GM18858 (cell line): Measurements from ENCODE around the gene GHRH.

Experiments
- ATAC-seq: cut with Tn5 transposase; IDR thresholded peaks from one replicate; pipeline ENCODE4 v1.9.1; 2021; ENCODE audit not compliant: unreplicated experiment

GHRH gene

DNA sequence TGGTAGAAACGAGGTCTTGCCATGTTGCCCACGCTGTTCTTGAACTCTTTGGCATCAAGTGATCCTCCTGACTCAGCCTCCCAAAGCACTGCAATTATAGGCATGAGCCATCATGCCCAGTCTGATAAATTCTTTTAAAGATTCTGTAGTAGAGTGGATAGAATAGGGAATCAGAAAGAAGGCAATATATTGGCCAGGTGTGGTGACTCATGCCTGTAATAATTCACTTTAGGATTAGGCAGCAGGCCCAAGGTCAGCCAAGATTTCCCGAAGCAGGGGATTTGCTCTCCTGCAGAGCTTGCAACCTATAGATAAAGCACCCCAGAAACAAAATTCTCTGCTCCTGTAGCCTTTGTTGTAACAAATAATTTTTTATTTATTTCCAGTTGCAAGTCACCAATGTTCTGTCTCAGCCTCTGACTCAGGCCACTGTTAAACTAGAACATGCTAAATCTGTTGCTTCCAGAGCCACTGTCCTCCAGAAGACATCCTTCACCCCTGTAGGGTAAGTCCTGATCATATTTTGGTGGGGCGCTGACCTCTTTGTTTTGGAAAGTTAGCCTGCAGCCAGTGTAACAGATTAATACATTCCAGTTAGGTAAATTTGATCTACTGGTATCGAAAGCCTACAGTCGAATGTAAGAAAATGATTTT lies 51.8 kb downstream of the GHRH start:
- ATAC-seq = no peak

DNA sequence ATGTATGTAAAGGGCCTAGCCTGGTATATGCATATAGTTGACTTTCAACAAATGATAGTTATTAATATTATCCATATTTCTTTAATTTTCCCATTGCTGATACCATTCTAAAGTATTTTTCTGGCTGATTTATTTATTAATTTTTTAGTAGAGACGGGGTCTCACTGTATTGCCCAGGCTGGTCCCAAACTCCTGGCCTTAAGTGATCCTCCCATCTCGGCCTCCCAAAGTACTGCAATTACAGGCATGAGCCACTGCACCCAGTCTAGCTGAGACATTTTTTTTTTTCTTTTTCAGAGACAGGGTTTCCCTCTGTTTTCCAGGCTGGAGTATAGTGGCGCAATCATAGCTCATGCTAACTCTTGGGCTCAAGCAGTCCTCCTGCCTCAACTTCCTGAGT lies 52.4 kb downstream of the GHRH start:
- no peak for ATAC-seq

DNA sequence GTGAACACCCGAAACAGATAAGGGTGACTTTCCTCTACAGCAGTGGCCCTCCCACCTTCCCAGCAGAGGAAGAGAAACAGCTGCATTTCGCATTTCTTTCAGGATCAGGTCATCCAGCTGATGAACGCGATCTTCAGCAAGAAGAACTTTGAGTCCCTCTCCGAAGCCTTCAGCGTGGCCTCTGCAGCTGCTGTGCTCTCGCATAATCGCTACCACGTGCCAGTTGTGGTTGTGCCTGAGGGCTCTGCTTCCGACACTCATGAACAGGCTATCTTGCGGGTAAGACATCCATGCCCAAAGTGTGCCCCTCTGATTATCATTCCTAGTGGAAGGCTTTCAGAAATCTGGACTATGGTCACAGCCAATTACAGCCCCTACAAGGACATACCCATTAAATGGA lies 54.4 kb downstream of the GHRH start:
- no peak for ATAC-seq

DNA sequence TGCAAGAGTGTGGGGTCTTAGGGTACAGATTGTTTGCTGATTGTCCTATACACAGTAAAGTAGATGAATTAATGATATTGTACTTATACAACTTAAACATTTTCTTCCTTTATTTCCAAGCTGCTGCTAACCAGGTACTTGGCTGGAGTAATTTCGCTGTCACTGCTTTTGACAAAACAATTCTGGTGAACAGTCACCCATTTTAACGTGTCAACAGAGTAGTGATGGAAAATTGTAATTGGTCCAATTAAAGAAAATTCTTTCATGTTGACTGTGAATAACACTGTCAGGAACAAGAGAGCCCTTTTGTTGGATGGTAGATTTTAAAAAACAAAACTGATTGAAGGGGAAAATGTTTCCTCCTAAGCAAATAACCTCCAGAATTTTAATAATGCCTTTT lies 55.8 kb downstream of the GHRH start:
- no peak for ATAC-seq

DNA sequence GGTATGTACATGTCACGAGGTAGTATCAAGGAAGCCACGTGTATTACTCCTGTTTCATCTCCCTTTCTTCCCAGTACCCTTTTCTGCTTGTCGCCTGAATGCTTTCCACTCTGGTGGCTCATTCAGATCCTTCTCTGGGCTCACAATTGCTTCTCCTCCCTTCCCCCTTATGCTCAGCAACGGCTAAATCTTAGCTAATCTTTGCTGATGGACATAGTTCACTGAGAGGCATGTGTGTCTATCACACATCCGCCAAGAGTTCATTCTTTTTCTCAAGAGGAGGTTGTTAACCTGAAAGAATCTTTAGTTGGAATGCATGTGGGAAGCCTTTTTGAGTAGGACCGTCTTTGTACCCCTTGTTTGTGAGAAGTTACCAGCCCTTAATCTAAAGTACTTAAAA lies 56.5 kb downstream of the GHRH start:
- no peak for ATAC-seq

DNA sequence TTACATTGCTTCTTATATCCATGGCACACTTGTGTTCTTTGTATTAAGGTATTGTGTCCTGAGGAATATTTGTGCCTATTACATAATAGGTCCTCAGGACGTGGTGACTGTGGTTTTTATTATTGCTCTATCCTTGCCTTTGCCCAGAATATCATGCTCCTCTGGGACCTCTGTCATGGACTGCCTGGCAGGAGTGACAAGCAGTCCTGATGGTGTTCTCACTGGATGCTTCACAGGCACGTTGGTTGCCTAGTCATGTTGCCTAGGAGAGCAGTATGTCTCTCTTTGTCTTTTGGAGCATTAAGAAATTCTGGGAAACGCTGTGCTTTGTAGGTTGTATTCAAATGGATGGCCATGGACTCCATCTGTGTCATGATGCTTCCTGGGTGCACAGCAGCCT lies 57.6 kb downstream of the GHRH start:
- ATAC-seq = no peak

DNA sequence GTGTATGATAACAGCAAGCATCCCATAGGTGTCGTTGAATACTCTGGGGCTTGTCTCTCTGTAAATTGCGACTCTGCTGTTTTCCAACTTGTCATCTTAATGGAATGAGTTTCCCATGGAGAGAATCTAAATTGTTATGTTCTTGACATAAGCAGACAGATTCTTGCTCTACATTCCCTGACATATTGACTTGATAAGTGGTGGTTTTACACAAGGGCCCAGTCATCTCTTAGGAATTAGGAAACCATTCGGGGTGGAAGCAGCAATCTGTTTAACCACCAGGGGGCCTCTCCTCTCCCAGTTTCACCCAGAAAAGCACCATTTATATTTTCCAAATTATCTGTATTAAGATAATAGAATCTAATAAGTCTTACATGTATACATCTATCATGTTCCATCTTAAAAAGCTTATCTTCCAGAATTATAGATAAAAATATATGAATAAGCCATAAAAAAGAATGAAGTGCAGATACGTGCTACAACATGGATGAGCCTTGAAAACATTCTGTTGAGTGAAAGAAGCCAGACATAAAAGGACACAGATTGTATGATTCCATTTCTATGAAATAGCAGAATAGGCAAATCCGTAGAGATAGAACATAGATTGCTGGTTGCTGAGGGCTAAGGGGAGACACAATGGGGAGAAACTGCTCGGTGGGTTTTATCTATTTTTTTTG lies 59.2 kb downstream of the GHRH start:
- ATAC-seq = no peak

DNA sequence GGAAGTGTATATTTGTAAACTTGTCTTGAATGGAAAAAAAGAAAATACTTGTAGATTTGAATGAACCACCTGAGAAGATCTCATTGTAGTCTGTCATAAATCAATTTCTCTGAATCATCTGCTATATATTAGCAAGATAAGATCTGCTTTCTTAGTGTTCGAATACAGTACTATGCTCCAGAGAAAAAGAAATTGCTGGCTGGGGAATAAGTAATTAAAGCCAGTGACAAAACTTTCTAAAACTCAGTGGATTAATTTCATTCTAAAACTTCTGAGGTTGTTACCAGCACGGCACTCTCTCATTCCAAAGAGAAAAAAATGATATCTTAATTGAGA lies 59.8 kb downstream of the GHRH start:
- no peak for ATAC-seq
